NT2/D1 (cell line): ENCODE measurements around the gene CFD.

Source experiments
- DNase-seq: peaks from one replicate; pipeline ENCODE4 v3.0.0-alpha.2; 2011; ENCODE audit warnings: low read depth, low spot score
- H3K27me3 ChIP-seq: 2 replicates; pipeline ENCODE4 v1.6.0; 2011; ENCODE audit warnings: mild to moderate bottlenecking; ENCODE audit not compliant: insufficient read length, insufficient read depth
- H3K36me3 ChIP-seq: 2 replicates; pipeline ENCODE4 v1.6.1; 2011; ENCODE audit warnings: mild to moderate bottlenecking, low read length, mixed read lengths; ENCODE audit not compliant: insufficient read depth, insufficient read length
- H3K4me1 ChIP-seq: 2 replicates; pipeline ENCODE4 v1.5.1; 2011; ENCODE audit not compliant: insufficient read depth, insufficient read length
- H3K4me3 ChIP-seq: 2 replicates; pipeline ENCODE4 v1.5.1; 2011; ENCODE audit warnings: low read depth; ENCODE audit not compliant: insufficient read length
- H3K9ac ChIP-seq: 2 replicates; pipeline ENCODE4 v1.6.0; 2011; ENCODE audit warnings: low read depth; ENCODE audit not compliant: insufficient read length
- H3K9me3 ChIP-seq: 2 replicates; pipeline ENCODE4 v1.5.1; 2011; ENCODE audit warnings: mild to moderate bottlenecking, low read length; ENCODE audit not compliant: insufficient read depth
- SUZ12 ChIP-seq: IDR thresholded peaks from 2 replicates; pipeline ENCODE4 v1.6.1; 2011; ENCODE audit not compliant: insufficient read length, insufficient read depth; ENCODE audit errors: extremely low read depth
- YY1 ChIP-seq: IDR thresholded peaks from 2 replicates; pipeline ENCODE4 v1.6.1; 2011; ENCODE audit not compliant: insufficient read length, insufficient read depth
- ZNF274 ChIP-seq: IDR thresholded peaks from 2 replicates; pipeline ENCODE4 v1.6.1; 2011; ENCODE audit warnings: mild to moderate bottlenecking, low read depth, low read length

The CFD gene

DNA sequence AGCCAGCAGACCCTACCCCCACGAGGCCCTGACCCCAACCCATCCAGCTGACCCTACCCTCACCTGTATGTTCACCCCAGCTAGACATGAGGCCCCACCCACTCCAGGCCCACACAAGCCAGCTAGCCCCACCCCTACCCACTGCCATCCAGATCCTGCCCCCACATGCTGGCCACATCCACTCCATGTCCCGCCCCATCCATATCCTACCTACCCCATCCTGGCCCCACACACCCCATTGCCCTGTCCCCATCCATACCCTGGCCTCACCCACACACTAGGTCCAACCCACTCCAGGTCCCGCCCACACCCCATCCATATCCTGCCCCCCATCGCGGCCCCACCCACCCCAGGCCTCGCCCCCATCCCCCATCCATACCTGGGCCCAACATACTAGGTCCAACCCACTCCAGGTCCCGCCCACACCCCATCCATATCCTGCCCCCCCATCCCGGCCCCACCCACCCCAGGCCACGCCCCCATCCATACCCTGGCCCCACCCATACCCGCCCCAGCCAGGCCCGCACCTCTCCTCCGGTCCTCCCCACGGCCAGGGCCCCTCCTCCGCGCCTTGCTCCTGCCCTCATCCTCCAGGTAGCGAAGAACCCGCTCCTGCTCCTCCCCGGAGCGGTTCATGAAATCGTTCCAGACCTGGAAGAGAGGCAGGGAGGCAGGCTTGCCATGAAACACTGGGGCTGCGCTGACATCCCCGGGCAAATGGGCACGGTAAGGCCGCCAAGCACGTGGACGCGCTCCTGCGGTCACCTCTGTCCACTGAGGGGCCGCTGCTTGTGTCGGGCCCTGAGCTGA, 41.0 kb downstream of the CFD start:
- no peak for DNase-seq
- Histone ChIP-seq H3K4me3 (no peak overlapping the region), H3K27me3 (no peaks in the 10 kb centered on the region), H3K9ac (no peak overlapping the region), H3K9me3 (no peaks in the 10 kb centered on the region), H3K4me1 (peaks cover 14% of the 10 kb centered on the region), H3K36me3 (peaks cover 56% of the 10 kb centered on the region)
- TF ChIP-seq YY1 (no peak), ZNF274 (no peak), SUZ12 (no peak)

DNA sequence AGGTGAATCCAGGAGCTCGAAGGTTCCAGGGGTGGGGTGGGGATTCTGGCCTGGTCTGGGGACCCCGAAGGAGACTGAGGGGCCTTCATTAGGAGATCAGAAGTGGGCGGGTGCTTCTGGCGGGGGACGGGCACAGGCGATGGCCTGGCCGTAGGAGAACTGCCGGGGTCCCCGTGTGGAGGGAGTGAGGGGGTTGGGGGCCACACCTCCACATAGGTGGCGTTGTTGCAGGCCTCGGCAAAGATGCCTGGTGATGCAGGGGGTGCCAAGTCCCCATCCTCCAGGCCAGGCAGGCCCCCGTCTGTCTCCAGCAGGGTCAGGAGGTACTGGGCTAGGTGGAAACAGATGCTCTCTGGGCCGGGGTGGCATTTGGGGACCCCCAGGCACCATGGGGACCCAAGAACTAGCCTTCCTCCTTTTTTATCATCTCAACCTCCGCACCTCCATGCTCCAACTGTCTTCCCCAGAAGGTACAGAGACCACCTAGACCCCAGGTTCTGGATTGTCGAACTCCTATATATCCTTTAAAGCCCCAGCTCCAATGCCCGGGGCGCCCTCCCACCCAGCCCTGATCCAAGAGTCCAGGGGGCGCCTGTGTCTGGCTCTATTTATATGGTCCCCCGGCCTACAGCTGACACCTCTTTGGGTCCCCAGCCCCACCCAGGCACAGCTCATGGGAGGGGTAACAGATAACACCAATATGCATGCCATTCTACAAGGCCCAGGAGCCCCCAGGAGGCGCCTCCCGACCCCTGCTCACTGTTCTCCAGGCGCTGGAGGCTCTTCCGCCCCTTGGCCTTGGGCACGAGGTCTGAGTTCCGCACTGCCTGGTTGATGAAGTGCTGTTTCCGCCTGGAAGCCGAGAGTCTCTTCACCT, 42.0 kb downstream of the CFD start:
- H3K27me3 ChIP-seq: no peaks in the 10 kb centered on the region
- no peak overlapping the region for H3K4me3 ChIP-seq
- peaks cover 52% of the 10 kb centered on the region for H3K36me3 ChIP-seq
- no peak for DNase-seq
- no peaks in the 10 kb centered on the region for H3K9me3 ChIP-seq
- peaks cover 11% of the 10 kb centered on the region for H3K4me1 ChIP-seq
- no peak overlapping the region for H3K9ac ChIP-seq
- TF ChIP-seq YY1: no peak
- TF ChIP-seq ZNF274: no peak
- TF ChIP-seq SUZ12: no peak

DNA sequence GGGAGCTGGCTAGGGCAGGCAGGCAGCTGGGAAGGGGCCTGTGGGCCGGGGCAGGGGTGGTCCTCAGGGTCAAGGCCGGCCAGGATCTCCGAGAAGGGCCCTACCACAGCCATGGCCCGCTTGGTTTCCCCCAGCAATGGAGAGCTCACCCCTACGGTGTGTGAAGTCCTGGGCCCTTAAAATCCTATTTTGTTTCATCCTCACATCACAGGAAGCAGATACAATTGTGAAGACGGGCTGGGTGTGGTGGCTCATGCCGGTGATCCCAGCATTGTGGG, 42.6 kb downstream of the CFD start:
- DNase-seq: no peak
- H3K27me3 ChIP-seq: no peaks in the 10 kb centered on the region
- H3K9ac ChIP-seq: no peak overlapping the region
- no peak overlapping the region for H3K4me3 ChIP-seq
- no peaks in the 10 kb centered on the region for H3K9me3 ChIP-seq
- peaks cover 46% of the 10 kb centered on the region for H3K36me3 ChIP-seq
- peaks cover 11% of the 10 kb centered on the region for H3K4me1 ChIP-seq
- TF ChIP-seq ZNF274 (no peak), YY1 (no peak), SUZ12 (no peak)

DNA sequence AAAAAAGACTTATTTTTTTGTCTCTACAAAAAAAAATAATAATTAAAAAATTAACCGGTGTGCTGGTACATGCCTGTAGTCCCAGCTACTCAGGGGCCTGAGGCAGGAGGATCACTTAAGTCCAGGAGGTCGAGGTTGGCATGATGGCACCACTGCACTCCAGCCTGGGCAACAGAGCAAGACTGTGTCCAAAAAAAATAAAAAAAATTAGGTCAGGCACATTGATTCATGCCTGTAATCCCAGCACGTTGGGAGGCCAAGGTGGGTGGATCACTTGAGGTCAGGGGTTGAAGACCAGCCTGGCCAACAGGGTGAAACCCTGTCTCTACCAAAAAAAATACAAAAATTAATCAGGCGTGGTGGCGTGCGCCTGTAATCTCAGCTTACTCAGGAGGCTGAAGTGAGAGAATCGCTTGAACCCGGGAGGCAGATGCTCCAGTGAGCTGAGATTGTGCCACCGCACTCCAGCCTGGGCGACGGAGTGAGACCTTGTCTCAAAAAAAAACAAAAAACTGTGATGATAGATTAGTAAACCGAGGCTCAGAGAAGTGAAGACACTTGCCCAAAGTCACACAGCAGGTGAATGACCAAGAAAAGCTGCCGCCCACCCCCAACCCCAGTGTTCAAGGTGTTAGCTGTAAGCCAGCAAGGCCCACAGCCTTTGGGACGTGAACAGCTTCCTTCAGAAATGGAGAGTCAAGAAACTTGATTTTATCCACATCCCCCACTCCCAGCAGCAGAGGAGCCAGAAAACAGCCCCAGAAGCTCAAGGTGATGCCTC, 43.2 kb downstream of the CFD start:
- no peaks in the 10 kb centered on the region for H3K9me3 ChIP-seq
- peaks cover 40% of the 10 kb centered on the region for H3K36me3 ChIP-seq
- H3K4me1 ChIP-seq: peaks cover 13% of the 10 kb centered on the region
- H3K4me3 ChIP-seq: no peak overlapping the region
- TF ChIP-seq SUZ12 (no peak), YY1 (no peak), ZNF274 (no peak)
- no peaks in the 10 kb centered on the region for H3K27me3 ChIP-seq
- H3K9ac ChIP-seq: no peak overlapping the region
- no peak for DNase-seq

DNA sequence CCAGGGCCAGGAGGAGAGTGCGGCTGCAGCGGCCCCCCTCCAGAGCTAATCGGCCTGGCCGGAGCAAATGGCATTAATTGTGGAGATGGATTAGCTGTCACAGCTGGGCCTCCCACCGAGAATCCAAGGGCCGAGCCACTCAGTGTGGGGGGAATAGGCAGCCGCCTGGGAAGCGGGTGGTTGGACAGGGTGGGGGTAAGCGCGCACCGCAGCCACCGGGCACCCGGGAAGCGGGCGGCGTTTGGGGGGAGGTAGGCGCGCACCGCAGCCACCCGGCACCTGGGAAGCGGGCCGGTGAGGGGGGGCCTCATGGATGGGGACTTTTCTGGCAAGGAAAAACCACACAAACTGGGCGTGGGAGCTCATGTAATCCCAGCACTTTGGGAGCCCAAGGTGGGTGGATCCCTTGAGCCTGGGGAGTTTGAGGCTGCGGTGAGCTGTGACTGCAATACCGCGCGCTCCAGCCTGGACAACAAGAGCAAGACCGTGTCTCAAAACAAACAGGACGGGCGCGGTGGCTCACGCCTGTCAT, 43.9 kb downstream of the CFD start:
- H3K9me3 ChIP-seq: no peaks in the 10 kb centered on the region
- H3K27me3 ChIP-seq: no peaks in the 10 kb centered on the region
- H3K4me3 ChIP-seq: no peak overlapping the region
- TF ChIP-seq ZNF274 (no peak), SUZ12 (no peak), YY1 (no peak)
- H3K9ac ChIP-seq: no peak overlapping the region
- H3K36me3 ChIP-seq: peaks cover 38% of the 10 kb centered on the region
- peaks cover 13% of the 10 kb centered on the region for H3K4me1 ChIP-seq
- no peak for DNase-seq

DNA sequence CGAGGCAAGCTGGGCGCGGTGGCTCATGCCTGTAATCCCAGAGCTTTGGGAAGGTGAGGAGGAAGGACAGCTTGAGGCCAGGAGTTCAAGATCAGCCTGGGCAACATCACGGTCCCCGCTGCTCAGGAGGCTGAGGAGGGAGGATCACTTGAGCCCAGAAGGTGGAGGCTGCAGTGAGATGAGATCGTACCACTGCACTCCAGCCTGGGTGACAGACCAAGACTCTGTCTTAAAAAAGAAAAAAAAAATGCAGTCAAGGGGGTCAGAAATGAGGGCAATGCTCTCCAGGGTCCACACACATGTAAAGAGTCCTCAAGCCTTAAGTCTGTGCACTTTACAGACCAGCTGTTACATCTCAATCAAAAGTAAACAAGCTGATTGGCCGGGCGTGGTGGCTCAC, 45.1 kb downstream of the CFD start:
- no peak for TF ChIP-seq YY1
- no peak for TF ChIP-seq ZNF274
- no peak for TF ChIP-seq SUZ12
- Histone ChIP-seq H3K36me3 (peaks cover 28% of the 10 kb centered on the region), H3K27me3 (no peaks in the 10 kb centered on the region), H3K9me3 (no peaks in the 10 kb centered on the region), H3K9ac (no peak overlapping the region), H3K4me1 (peaks cover 15% of the 10 kb centered on the region), H3K4me3 (no peak overlapping the region)
- no peak for DNase-seq

DNA sequence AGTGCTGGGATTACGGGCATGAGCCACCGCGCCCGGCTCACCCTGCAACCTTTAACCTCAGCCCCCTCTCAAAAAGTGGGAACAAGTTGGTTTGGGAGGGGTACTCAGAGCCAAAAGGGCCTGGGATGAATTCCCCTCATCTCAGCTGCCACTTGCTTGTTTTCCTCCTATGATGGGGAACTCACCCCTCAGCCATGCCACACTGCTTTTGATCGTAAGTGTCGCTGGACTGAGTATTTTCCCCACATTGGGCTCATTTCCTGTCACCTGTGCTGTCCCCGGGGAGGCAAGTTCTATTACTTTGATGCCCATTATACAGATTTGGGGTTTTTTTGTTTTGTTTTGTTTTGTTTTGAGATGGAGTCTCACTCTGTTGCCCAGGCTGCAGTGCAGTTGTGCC, 47.0 kb downstream of the CFD start:
- Histone ChIP-seq H3K4me3 (no peak overlapping the region), H3K9me3 (no peaks in the 10 kb centered on the region), H3K4me1 (peaks cover 7% of the 10 kb centered on the region), H3K9ac (no peak overlapping the region), H3K36me3 (peaks cover 15% of the 10 kb centered on the region), H3K27me3 (no peaks in the 10 kb centered on the region)
- no peak for DNase-seq
- TF ChIP-seq ZNF274: no peak
- no peak for TF ChIP-seq SUZ12
- no peak for TF ChIP-seq YY1
